ENCODE data around the gene ZBTB8A.
"Not testable (repeated sequence)": the region's sequence is repeated elsewhere in the genome, so short reads cannot be mapped to it uniquely, and the experiment has no call there.

ZBTB8A gene

DNA sequence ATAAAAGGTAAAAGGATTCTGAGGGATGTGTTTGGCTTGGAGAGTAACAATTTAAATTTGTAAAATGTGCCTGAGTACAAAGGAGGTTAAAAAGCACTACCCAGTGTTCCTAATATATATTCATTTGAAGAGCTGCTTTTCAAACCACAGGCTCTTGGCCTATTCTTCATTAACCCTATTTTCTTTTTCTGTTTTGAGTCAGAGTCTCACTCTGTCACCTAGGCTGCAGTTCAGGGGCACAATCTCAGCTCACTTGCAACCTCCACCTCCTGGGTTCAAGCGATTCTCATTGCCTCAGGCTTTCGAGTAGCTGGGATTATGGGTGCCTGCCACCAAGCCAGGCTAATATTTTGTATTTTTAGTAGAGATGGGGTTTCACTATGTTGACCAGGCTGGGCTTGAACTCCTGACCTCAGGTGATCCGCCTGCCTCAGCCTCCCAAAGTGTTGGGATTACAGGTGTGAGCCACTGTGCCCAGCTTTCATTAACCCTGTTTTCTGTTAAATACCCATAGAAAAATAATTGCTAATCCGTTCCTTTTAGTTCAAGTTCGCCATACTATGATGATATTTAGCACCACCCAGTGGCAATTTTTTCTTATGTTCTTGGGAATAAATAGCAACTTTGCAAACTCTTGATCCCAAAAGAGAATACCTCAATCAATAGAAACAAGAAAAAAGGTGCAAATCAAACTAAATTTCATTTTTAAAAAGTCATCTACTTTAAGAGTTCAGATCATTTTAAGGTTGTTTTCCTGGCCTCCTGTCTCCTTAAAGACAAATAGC, 80.7 kb downstream of the ZBTB8A start:
- DNase-seq (ENCODE audit: low spot score) = no peak

- DNase-seq (ENCODE audit: low spot score) = no peak
These were observed 83.0 kb downstream of the ZBTB8A start for GRCh38 chr1:32622205-32622604.

DNA sequence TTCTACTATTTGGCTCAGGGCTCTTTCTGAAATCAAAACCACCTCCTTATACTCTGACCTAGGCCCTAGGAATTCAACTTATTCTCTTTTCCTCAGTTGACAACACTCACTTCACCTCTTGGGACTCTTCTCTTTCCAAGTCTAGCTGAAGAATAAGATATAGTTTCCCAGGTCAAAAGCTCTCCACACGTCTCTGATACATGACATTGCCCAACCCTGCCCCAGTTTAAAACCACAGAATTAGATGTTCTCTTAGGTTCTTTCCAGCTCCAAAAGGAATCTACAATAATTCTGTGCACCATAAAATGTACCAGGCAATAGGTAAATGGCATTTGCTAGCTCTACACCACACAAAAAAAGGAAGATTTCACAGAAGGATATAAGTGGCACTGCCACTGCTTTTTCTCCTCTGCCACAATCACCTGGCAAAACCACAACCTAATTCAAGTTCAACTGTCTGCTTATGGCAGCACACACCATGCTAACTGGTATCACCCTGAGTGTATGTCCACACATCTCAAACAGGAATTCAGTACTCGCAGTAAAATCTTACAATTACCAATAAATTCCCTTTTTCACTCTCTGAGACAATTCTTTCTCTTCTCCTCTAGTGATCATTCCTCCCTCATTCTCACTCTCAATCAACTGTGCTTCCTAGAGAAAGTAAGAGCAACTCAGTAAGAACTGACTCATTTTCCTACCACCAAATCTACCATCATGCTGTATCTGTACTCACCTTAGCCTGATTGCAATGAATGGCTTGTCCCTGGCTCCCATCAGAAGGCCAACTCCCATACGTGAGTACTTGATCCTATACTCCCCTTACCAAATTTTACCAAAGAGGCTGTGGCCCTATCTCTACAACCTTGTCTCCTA, 83.8 kb downstream of the ZBTB8A start:
- DNase-seq (ENCODE audit: low spot score) = no peak

GRCh38 chr1:32623775-32624174, 84.5 kb downstream of the ZBTB8A start:
- DNase-seq (ENCODE audit: low spot score) = no peak

DNA sequence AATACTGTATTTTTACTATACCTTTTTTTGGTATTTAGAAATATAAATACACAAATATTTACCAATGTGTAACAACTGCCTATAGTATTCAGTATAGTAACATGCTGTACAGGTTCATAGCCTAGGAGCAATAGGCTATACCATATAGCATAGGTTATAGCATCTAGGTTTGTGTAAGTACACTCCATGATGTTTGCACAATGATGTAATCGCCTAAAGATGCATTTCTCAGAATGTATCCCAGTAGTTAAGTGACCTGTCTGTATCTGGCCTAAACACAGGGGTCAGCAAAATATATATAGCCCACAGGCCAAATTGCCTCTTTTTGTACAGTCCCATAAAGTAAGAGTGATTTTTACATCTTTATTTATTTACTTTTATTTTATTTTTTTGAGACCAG, 86.9 kb downstream of the ZBTB8A start:
- no peak for DNase-seq (ENCODE audit: low spot score)

DNA sequence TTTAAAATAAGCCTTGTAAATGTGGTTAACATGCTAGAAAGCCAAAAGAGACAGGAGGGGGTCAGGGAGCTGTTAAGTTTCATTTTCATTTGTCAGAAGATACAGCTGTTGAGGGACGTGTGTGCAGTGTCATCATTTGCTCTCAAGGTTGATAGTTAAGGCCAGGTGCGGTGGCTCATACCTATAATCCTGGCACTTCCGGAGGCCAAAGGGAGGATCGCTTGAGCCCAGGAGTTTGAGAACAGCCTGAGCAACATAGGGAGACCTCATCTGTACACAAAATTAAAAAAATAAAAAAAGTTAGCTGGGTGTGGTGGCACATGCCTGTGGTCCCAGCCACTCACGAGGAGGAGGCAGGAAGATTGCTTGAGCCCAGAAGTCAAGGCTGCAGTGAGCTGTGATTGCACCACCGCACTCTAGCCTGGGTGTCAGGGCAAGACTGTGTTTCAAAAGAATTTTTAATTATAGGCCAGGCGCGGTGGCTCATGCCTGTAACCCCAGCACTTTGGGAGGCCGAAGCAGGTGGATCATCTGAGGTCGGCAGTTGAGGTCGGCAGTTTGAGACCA, 88.5 kb downstream of the ZBTB8A start:
- no peak for DNase-seq (ENCODE audit: low spot score)

DNA sequence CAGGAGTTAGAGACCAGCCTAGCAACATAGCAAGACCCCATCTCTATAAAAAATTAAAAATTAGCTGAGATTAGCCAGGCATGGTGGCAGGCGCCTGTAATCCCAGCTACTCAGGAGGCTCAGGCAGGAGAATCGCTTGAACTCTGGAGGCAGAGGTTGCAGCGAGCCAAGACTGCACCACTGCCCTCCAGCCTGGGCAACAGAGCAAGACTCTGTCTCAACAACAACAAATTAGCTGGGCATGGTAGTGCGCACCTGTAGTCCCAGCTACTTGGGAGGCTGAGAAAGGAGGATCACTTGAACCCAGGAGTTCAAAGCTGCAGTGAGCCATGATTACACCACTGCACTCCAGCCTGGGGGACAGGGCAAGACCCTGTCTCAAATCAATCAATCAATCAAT, 90.9 kb downstream of the ZBTB8A start:
- DNase-seq (ENCODE audit: low spot score) = not testable (repeated sequence)

GRCh38 chr1:32632829-32633228, 93.6 kb downstream of the ZBTB8A start:
- DNase-seq (ENCODE audit: low spot score) = no peak

DNA sequence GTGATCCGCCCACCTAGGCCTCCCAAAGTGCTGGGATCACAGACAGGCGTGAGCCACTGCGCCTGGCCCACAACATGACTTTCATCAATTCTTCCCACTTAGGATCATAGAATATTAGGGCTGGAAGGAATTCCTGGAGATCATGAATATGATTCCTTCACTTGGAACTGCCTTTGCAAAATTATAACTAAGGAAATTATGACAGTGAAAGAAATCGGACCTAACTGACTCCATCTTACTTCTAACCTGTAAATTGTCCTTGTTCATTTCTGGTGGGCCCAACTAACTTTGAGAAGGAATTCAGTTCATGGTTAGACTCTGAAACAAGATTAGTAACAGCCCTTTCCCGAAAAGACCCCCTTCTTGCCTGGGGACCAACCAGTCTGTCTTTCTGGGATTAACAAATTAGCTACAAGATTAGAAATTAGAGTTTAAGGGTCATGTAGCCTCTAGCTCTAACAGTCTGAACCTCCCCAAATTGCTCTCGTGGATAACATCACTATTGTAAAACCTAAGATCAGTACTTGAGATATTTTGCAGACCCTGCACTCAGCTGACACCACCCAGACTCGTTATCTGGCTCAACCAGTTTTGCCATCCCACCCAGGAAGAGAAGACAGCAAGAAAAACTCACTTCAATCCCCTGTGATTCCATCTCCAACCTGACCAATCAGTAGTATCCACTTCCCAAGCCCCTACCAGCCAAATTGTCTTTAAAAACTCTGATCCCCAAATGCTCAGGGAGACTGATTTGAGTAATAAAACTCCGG, 96.5 kb downstream of the ZBTB8A start:
- DNase-seq (ENCODE audit: low spot score) = no peak

- no peak for DNase-seq (ENCODE audit: low spot score)
These were observed 97.9 kb downstream of the ZBTB8A start for GRCh38 chr1:32636914-32637645.

DNA sequence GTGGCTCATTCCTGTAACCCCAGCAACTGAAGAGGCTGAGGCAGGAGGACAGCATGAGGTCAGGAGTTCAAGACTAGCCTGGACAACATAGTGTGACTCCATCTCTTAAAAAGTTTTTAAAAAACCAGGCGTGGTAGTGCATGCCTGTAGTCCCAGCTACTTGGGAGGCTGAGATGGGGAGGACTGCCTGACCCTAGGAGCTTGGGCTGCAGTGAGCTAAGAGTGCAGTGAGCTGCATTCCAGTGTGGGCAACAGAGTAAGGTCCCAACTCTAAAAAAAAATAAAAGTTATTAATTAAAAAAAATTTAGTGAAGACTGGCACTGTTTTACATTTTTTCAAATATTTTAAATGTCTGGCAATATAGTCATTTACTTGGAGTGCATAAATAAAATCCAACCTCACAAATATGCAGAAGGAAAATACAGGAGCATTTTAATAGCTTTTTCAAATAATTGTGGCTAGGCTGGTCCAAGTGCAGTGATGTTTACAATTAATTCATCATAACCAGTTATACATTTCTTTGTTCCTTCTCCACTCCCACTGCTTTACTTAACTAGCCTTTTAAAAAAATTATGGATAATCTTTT, 100.4 kb downstream of the ZBTB8A start:
- no peak for DNase-seq (ENCODE audit: low spot score)

GRCh38 chr1:32642292-32642827, 103.1 kb downstream of the ZBTB8A start:
- DNase-seq (ENCODE audit: low spot score) = not testable (repeated sequence)

DNA sequence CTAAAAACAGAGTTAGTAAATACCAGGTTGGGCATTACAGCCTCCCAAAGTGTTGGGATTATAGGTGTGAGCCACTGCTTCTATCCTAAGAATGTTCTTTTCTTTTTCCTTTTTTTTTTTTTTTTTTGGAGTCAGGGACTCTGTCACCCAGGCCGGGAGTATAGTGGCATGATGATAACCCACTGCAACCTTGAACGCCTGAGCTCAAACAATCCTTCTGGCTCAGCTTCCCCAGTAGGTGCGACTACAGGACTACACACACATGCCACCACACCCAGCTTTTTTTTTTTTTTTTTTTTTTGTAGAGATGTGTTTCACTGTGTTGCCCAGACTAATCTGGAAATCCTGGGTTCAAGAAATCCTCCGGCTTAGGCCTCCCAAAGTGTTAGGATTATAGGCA, 105.2 kb downstream of the ZBTB8A start:
- no peak for DNase-seq (ENCODE audit: low spot score)

DNA sequence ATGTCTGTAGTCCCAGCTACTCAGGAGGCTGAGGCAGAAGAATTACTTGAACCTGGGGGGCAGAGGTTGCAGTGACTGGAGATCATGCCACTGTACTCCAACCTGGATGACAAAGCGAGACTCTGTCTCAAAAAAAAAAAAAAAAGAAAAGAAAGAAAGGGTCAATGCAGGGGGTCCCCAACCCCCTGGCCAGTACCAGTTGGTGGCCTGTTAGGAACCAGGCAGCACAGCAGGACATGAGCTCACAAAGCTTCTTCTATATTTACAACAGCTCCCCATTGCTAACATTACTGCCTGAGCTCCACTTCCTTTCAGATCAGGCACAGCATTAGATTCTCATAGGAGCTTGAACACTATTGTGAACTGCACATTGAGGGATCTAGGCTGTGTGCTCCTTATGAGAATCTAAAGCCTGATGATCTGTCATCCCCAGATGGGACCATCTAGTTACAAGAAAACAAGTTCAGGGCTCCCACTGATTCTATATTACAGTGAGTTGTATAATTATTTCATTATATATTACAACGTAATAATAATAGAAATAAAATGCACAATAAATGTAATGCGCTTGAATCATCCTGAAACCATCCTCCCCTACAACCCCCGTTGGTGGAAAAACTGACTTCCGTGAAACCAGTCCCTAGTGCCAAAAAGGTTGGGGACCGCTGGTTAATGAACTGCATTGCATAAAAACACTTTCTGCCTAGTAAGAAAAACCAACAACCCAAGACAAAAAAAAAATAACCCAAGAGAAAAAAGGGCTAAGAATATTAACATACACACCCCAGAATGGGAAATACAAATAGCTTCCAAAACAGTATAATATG, 108.3 kb downstream of the ZBTB8A start:
- DNase-seq (ENCODE audit: low spot score) = no peak

DNA sequence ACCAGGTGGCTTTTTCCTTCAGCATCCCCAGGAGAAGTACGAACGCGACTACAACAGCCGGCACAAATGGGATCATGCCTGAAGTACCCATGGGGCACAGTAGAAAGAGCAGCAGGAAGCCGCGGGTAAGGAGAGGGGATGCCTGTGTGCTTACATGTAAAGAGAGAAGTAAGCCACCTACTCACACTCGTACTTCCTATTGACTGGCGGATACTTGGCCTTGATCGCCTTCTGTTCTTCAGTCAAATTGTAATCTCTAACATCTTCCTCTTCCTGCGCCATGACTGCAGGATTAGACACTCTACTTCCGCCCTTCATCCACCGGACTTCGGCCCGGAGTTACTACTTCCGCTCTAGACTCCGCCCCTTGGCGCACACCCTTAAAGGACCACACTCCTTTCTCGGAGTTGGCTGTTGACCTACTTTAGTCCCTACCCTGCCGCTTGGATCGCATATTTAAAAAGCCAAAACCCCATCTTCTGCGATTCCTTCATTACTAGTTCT, 111.1 kb downstream of the ZBTB8A start, which contains the start of gene ZBTB8OS:
Gene ZBTB8OS (minus strand): TSS at position 303 of the 504 bp plus-strand sequence. CDS start 21 bp downstream, at position 282.
- DNase-seq (ENCODE audit: low spot score) = peak; percentile 94

GRCh38 chr1:32650752-32651460, 111.7 kb downstream of the ZBTB8A start, which contains the start of gene RBBP4:
Gene RBBP4 (plus strand): TSS chr1:32651208. CDS start chr1:32651307, 99 bp downstream.
- peak; percentile 94 for DNase-seq (ENCODE audit: low spot score)

- no peak for DNase-seq (ENCODE audit: low spot score)
These were observed 112.3 kb downstream of the ZBTB8A start for GRCh38 chr1:32651461-32652073.

Data from SW480 (cell line).